ENCODE results near the gene DRAXIN. TPM values are rescaled to one million over a fixed set of nuclear protein-coding genes. Genes with fewer than 3 reads are reported as not detected.

Gene DRAXIN
- total RNA-seq, 2 experiments from 2014 or later: 0.15 to 0.19 TPM

DNA sequence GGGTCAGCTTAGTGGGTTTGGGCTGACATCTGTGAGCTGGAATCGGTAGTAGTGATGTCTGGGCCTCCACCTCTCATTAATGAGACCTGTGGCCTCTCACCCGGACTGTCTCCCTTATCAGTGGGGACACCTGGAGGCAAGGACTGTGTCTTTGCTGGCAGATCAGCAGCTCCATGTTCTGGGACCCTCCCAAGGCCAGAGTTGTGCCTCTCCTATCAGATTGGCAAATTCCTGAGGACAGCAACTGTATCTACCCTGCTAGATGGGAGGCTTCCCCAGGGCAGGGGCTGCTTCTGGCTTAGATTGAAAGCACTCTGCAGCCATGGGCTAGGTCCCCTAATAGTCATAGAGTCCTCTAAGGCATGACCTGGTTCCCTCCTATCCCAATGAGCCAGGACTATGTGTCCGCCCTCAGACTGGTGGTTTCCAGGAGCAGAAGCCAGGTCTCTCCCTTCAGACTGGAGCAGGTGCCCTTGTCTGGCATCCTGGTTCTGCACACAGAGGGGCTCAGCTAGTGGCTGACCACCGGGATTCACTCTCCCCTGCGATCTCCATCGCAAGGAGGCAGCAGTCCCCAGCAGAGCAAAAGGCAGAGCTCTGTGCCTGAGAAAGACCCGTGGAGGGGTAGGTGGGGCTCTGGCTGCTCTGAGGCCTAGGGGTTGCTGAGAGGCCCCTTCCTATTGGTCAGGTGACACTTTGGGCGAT is 5.8 kb downstream of the DRAXIN start:
- BruUV-seq (replicated peaks): no TSS peak
- Histone ChIP-seq H3K79me2 (ENCODE audit: insufficient read depth, low read depth, low read length) (no peaks in the 10 kb centered on the region), H3K4me3 (ENCODE audit: low read depth, low read length, poor library complexity, severe bottlenecking) (no peak overlapping the region), H2AFZ (ENCODE audit: low read length) (no peak overlapping the region), H3K27ac (ENCODE audit: low read depth, low read length, poor library complexity, severe bottlenecking) (no peak overlapping the region), H4K20me1 (ENCODE audit: insufficient read depth, low read length) (no peaks in the 10 kb centered on the region), H3K4me1 (ENCODE audit: insufficient read depth, low read length, poor library complexity, severe bottlenecking) (no peaks in the 10 kb centered on the region), H3K4me2 (ENCODE audit: low read length) (no peak overlapping the region), H3K9me2 (ENCODE audit: insufficient read depth, low read length) (no peaks in the 10 kb centered on the region), H3K36me3 (ENCODE audit: insufficient read depth, low read length) (no peaks in the 10 kb centered on the region), H3K9me3 (ENCODE audit: low read length) (no peaks in the 10 kb centered on the region)
- TF ChIP-seq, protein P1, sequence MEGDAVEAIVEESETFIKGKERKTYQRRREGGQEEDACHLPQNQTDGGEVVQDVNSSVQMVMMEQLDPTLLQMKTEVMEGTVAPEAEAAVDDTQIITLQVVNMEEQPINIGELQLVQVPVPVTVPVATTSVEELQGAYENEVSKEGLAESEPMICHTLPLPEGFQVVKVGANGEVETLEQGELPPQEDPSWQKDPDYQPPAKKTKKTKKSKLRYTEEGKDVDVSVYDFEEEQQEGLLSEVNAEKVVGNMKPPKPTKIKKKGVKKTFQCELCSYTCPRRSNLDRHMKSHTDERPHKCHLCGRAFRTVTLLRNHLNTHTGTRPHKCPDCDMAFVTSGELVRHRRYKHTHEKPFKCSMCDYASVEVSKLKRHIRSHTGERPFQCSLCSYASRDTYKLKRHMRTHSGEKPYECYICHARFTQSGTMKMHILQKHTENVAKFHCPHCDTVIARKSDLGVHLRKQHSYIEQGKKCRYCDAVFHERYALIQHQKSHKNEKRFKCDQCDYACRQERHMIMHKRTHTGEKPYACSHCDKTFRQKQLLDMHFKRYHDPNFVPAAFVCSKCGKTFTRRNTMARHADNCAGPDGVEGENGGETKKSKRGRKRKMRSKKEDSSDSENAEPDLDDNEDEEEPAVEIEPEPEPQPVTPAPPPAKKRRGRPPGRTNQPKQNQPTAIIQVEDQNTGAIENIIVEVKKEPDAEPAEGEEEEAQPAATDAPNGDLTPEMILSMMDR (conservative IDR thresholded peaks at IDR 0.05; ENCODE audit: low read length): no peak
- TF ChIP-seq EZH2phosphoT487 (IDR thresholded peaks at IDR 0.05; ENCODE audit: borderline replicate concordance, low read depth, low read length): no peak
- DNase-seq (ENCODE audit: low spot score): no peak
- ChIA-PET POLR2A (interaction anchor here (0.6 kb wide), 1 partner anchor 22 kb away, joined by 3 read pairs; no protein-coding TSS in a partner anchor), CTCF (ENCODE audit: unreplicated experiment) (no interaction called here)
- intact Hi-C loops (cut with micrococcal nuclease; ENCODE audit: unreplicated experiment): no loop called here

DNA sequence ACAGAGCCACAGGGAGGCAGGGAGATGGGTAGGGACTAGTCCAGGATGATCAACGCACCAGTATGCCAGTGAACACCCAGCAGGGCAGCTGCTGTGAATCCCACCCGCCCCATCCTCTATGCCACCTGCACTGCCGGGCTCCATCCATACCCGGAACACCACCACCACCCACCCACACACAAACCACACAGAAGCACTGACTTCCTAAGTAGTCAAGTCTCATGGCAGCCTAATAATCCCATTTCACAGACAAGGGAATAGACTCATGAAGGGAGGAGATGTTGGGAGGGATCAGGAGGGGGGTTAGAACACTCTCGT is 6.3 kb downstream of the DRAXIN start:
- BruUV-seq (replicated peaks): no TSS peak
- TF ChIP-seq, protein P1 (conservative IDR thresholded peaks at IDR 0.05; ENCODE audit: low read length): no peak
- TF ChIP-seq EZH2phosphoT487 (IDR thresholded peaks at IDR 0.05; ENCODE audit: borderline replicate concordance, low read depth, low read length): no peak
- intact Hi-C loops (cut with micrococcal nuclease; ENCODE audit: unreplicated experiment): no loop called here
- H3K4me3 ChIP-seq (ENCODE audit: low read depth, low read length, poor library complexity, severe bottlenecking): no peak overlapping the region
- POLR2A ChIA-PET: no interaction called here
- no peaks in the 10 kb centered on the region for H3K36me3 ChIP-seq (ENCODE audit: insufficient read depth, low read length)
- CTCF ChIA-PET (ENCODE audit: unreplicated experiment): no interaction called here
- no peaks in the 10 kb centered on the region for H3K9me3 ChIP-seq (ENCODE audit: low read length)
- no peaks in the 10 kb centered on the region for H3K79me2 ChIP-seq (ENCODE audit: insufficient read depth, low read depth, low read length)
- H3K4me2 ChIP-seq (ENCODE audit: low read length): no peak overlapping the region
- no peak overlapping the region for H2AFZ ChIP-seq (ENCODE audit: low read length)
- no peaks in the 10 kb centered on the region for H3K4me1 ChIP-seq (ENCODE audit: insufficient read depth, low read length, poor library complexity, severe bottlenecking)
- no peak overlapping the region for H3K27ac ChIP-seq (ENCODE audit: low read depth, low read length, poor library complexity, severe bottlenecking)
- H3K9me2 ChIP-seq (ENCODE audit: insufficient read depth, low read length): no peaks in the 10 kb centered on the region
- no peaks in the 10 kb centered on the region for H4K20me1 ChIP-seq (ENCODE audit: insufficient read depth, low read length)
- no peak for DNase-seq (ENCODE audit: low spot score)

DNA sequence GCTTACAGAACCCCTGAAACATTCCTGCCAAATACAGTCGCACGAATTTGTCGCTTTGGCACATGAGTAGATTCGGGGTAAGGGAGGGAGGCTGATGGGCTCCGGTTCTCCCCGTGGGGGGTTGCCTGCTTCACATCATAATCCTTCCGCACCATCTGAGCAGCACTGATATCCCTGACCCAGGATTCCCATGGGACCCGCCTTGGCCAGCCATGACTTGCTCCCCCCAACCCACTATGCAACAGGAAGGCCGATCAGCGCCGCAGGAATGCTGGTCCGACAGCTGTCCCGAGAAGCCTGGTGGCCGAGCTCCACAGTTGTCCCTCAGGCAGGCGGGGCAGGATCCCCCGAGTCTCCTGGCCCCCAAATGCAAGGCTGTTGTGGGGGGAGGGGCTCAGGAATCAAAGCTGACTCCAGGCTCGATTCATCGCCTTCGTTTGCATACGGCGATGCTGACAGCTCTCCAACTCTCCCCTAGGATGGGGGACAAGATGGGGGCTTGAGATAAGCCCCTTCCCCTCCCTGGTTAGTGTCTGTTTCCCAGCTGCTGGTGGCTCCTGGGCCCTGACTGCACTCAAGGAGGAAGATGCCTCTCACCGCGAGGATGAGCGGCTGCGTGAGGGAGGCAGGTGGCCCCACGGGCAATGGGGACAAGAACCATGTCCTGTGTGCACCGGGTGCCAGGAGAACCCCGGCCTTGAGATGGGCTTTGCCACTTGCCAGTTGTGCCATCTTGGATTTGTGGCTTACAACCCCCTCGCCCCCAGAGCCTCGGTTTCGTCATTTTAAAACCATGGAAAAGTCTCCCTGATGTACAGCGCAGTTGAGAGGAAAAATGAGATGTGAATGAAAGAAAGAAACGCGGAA is 9.3 kb downstream of the DRAXIN start:
- Histone ChIP-seq H2AFZ (ENCODE audit: low read length) (no peak overlapping the region), H3K27ac (ENCODE audit: low read depth, low read length, poor library complexity, severe bottlenecking) (no peak overlapping the region), H4K20me1 (ENCODE audit: insufficient read depth, low read length) (no peaks in the 10 kb centered on the region), H3K79me2 (ENCODE audit: insufficient read depth, low read depth, low read length) (no peaks in the 10 kb centered on the region), H3K36me3 (ENCODE audit: insufficient read depth, low read length) (no peaks in the 10 kb centered on the region), H3K4me2 (ENCODE audit: low read length) (no peak overlapping the region), H3K9me3 (ENCODE audit: low read length) (no peaks in the 10 kb centered on the region), H3K4me3 (ENCODE audit: low read depth, low read length, poor library complexity, severe bottlenecking) (no peak overlapping the region), H3K9me2 (ENCODE audit: insufficient read depth, low read length) (no peaks in the 10 kb centered on the region), H3K4me1 (ENCODE audit: insufficient read depth, low read length, poor library complexity, severe bottlenecking) (no peaks in the 10 kb centered on the region)
- BruUV-seq (replicated peaks): no TSS peak
- DNase-seq (ENCODE audit: low spot score): no peak
- no peak for TF ChIP-seq EZH2phosphoT487 (IDR thresholded peaks at IDR 0.05; ENCODE audit: borderline replicate concordance, low read depth, low read length)
- TF ChIP-seq, protein P1 (conservative IDR thresholded peaks at IDR 0.05; ENCODE audit: low read length): no peak
- CTCF ChIA-PET (ENCODE audit: unreplicated experiment): no interaction called here
- POLR2A ChIA-PET: no interaction called here
- intact Hi-C loops (cut with micrococcal nuclease; ENCODE audit: unreplicated experiment): no loop called here

Data from OCI-LY7 (cell line).